Fibroblast of lung (primary cell): ENCODE results near the gene WDR37.

ENCODE experiments used
- EZH2 ChIP-seq: IDR thresholded peaks from 2 replicates; pipeline ENCODE4 v1.5.1; 2012; ENCODE audit warnings: low read length, control low read depth, mild to moderate bottlenecking; ENCODE audit errors: missing control alignments
- TF ChIP-seq, protein P1 (sequence below), 2 donors: IDR thresholded peaks in 1 of 2; conservative IDR thresholded peaks in 1 of 2; 1 replicate in 1 of 2; 2 replicates in 1 of 2; pipeline ENCODE4 v1.5.1; 2011 to 2012; ENCODE audit warnings: low read length in 2 of 2, control low read depth in 1 of 2, inconsistent platforms in 1 of 2, low read depth in 1 of 2, mild to moderate bottlenecking in 1 of 2

DNA sequence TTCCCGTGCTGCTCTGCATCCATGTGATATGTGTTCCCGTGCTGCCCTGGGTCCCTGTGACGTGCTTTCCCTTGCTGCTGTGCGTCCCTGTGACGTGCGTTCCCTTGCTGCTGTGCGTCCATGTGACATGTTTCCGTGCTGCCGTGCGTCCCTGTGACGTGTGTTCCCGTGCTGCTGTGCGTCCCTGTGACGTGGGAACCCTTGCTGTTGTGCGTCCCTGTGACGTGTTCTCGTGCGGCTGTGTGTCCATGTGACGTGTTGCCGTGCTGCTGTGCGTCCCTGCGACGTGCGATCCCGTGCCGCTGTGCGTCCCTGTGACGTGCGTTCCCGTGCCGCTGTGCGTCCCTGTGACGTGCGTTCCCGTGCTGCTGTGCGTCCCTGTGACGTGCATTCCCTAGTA, 45.8 kb downstream of the WDR37 start:
- TF ChIP-seq, protein P1, sequence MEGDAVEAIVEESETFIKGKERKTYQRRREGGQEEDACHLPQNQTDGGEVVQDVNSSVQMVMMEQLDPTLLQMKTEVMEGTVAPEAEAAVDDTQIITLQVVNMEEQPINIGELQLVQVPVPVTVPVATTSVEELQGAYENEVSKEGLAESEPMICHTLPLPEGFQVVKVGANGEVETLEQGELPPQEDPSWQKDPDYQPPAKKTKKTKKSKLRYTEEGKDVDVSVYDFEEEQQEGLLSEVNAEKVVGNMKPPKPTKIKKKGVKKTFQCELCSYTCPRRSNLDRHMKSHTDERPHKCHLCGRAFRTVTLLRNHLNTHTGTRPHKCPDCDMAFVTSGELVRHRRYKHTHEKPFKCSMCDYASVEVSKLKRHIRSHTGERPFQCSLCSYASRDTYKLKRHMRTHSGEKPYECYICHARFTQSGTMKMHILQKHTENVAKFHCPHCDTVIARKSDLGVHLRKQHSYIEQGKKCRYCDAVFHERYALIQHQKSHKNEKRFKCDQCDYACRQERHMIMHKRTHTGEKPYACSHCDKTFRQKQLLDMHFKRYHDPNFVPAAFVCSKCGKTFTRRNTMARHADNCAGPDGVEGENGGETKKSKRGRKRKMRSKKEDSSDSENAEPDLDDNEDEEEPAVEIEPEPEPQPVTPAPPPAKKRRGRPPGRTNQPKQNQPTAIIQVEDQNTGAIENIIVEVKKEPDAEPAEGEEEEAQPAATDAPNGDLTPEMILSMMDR (conservative IDR thresholded peaks at IDR 0.05 in 1 of 2, IDR thresholded peaks at IDR 0.05 in 1 of 2; ENCODE audit: low read depth in 1 of 2, low read length in 2 of 2): no peak
- TF ChIP-seq EZH2: no peak
